Cardiac fibroblast (primary cell): Measurements from ENCODE around the gene SELENOO.

Experiments used
- DNase-seq, 2 donors: peaks; one replicate each; pipeline versions ENCODE4 v3.0.0 to v3.0.0-alpha.2; 2010; ENCODE audit warnings: low read depth in 2 of 2
- H3K4me3 ChIP-seq, 2 donors: replicated peaks in 1 of 2; 1 replicate in 1 of 2; 2 replicates in 1 of 2; pipeline ENCODE4 v1.5.1; 2011; ENCODE audit warnings: low read depth in 2 of 2, low read length in 2 of 2, mild to moderate bottlenecking in 2 of 2, moderate library complexity in 1 of 2
- CTCF ChIP-seq: IDR thresholded peaks from one replicate; pipeline ENCODE4 v1.5.1; 2011; ENCODE audit warnings: low read depth, mild to moderate bottlenecking, low read length, inconsistent platforms

SELENOO gene

GRCh38 chr22:50198624-50199017, 2.2 kb upstream of the SELENOO start:
- DNase-seq: no peak
- TF ChIP-seq CTCF: no peak
- no peak overlapping the region for H3K4me3 ChIP-seq

GRCh38 chr22:50199251-50199721, 1.5 kb upstream of the SELENOO start:
- no peak overlapping the region for H3K4me3 ChIP-seq
- no peak for DNase-seq
- TF ChIP-seq CTCF: no peak

- no peak for DNase-seq
- H3K4me3 ChIP-seq: peak overlapping the region; percentile 54 to 70
- no peak for TF ChIP-seq CTCF
Measured at GRCh38 chr22:50199829-50200460, 866 bp upstream of the SELENOO start.

GRCh38 chr22:50201191-50202129, 649 bp downstream of the SELENOO start:
- no peak for DNase-seq
- H3K4me3 ChIP-seq: peak overlapping the region; percentile 70
- no peak for TF ChIP-seq CTCF

- no peak for TF ChIP-seq CTCF
- H3K4me3 ChIP-seq: peak overlapping the region; percentile 70
- DNase-seq: no peak
Measured at GRCh38 chr22:50202130-50202666, 1.4 kb downstream of the SELENOO start.

- TF ChIP-seq CTCF: no peak
- DNase-seq: no peak
Measured at GRCh38 chr22:50203288-50203687, 2.5 kb downstream of the SELENOO start.

More at GRCh38 chr22:50203288-50203687, 2.5 kb downstream of the SELENOO start:
- no peak overlapping the region for H3K4me3 ChIP-seq
